ENCODE results near the gene PPP1R8.

PPP1R8 gene

DNA sequence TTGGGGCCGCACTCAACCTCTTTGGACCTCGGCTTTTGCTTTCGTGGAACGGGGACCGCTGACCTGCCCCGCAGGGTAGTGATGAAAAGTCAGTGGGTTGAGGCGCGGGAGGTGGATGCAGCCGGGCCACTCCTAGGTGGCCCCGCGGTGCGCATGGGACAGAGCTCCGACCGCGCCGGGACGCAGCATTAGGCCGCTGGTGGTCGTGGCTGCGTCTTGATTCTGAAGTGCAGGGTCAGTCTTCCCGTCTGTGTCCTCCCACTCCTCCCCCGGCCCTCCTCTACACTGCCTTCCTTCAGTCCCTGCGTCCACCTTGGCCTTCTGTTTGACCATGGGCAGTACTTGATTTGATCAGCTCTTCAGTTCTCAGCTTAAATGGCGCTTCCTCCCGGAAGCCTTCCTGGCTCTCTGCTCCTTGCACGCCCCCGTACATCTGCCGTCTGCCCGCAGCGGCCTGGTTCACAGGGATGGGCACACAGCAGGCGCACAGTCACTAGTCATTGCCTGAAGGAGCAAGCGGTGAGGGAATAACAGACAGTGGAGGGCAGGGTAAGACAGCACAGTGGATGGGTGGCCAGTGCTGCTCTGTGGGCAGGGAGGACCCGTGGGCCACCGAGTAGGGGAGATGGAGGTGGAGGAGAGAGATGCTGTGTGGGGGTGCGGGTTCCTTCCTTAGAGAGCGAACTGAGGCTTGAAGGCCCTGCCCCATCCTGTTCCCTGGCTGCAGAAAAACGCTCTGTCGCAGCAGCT lies 42.4 kb downstream of the PPP1R8 start:
- no peak for DNase-seq

DNA sequence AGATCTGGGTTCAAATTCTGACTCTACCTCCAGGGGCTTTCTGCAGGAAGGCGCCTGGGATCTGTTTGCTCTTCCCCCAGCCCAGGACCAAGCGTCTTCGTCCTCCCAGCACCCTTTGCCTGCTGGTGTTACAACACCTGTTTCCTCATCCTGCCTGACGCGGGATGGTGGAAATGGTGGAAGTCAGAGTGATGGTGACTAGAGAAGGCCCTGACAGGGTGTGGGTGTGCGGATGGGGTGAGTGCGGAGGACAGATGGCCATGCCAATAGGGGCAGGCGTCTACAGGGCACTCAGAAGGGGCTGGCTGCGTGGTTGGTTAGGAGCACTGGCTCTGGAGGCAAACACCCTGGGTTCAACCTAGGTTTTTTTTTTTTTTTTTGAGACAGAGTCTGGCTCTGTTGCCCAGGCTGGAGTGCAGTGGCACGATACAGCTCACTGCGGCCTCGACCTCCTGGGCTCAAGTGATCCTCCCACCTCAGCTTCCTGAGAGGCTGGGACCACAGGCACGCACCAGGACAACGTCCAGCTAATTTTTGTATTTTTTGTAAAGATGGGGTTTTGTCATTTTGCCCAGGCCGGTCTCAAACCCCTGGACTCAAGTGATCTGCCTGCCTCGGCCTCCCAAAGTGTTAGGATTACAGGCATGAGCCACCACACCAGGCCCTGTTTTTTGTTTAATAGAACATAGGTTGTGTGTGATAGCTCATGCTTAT lies 43.2 kb downstream of the PPP1R8 start:
- no peak for DNase-seq

DNA sequence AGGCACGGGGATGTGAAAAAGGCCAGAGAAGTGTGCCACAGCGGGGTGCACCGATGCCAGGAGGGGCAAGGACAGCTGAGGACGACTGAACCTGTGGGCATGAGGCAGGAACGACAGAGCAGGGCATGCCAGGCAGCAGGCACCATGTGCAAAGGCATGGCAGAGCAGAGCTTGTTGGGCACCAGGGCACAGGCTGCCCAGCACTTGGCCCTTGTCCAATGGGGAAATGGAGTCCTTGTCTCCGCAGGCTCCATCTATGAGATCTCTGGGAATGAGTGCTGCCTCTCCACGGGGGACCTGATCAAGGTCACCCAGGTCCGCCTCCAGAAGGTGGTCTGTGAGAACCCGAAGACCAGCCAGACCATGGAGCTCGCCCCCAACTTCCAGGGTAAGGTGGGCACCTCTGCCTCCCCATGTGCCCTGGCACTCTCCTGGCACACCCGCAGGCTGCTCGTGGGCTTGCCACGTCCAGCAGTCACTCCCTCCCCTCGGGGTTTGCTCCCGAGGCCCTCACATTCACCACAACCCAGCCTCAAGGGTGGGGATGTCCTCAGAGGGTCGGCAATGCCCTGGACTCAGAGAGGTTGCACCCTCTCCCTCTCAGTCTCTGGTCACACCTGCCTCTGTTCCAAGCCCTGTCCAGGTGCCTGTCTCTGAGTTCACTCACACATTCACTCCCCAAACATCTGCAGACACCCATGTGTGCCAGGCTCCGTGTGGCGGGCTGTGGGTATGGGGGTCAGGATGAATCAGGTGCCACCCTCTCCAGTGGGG lies 45.9 kb downstream of the PPP1R8 start:
- no peak for DNase-seq

DNA sequence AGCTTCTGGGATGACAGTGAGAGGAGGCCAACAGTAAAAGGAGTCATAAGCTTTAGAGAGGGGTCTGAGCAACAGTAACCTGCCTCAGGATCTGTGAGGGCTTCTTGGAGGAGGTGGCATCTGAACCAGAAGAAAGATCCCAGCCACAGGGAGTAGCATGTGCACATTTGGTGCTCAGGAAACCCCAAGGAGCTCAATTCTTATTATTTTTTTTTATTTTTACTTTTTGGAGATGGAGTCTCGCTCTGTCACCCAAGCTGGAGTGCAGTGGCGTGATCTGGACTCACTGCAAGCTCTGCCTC lies 46.5 kb downstream of the PPP1R8 start:
- no peak for DNase-seq

DNA sequence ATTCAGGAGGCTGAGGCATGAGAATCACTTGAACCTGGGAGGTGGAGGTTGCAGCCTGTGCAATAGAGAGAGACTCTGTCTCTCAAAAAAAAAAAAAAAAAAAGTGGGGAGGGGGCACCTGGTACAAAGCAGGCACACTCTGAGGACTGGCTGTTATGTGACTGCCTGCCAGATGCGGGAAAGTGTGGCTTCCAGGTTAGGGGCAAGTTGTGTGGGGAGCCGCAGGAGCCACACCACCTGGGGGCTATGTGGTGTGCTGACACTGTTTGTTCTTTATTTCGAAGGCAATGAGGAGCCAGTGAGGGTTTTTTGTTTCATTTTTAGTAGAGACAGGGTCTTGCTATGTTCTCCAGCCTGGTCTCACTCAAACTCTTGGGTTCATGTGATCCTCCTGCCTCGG lies 47.5 kb downstream of the PPP1R8 start:
- DNase-seq, result no peak

DNA sequence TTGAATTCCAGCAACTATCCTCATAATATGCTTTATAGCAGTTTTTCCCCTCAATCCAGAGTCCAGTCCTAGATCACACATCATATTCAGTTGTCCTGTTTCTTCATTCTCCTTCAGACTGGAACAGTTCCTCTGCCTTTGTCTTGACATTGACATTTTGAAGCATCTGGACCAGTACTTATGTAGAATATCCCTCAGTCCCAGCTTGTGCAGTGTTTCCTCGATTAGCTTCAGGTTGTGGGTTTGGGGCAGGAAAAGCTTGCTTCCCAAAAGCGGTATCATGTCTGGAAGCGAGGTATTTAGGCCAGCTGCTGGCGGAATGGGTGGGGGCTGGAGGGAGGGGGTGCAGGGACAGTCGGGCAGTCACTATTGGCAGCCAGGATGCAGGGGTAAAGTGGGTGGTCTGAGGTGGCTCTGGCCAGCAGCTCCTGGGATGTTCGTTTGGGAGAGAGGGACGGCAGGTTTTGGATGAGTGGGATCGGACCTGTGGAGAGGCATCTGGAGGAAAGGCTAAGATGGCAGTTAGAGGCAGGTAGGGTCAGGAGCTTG lies 48.3 kb downstream of the PPP1R8 start:
- DNase-seq, result no peak

DNA sequence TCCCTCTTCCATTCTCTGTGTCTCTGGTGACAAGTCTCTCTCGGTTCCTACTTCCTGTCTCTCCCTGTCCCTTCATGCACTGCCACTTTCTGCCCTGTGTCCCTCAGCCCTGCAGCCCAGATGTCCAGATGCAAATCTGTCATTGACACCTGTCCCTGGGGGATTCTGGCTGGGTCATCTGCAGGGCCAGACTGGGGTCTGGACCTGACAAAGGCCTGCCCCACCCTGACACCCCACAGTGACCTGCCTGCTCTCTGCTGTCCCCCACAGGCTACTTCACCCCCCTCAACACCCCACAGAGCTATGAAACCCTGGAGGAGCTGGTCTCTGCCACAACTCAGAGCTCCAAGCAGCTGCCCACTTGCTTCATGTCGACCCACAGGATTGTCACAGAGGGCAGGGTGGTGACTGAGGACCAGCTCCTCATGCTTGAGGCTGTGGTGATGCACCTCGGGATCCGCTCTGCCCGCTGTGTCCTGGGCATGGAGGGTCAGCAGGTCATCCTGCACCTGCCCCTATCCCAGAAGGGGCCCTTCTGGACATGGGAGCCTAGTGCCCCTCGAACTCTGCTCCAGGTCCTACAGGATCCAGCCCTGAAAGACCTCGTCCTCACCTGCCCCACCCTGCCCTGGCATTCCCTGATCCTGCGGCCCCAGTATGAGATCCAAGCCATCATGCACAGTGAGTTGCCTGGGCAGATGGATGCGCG lies 48.9 kb downstream of the PPP1R8 start:
- DNase-seq, result no peak

DNA sequence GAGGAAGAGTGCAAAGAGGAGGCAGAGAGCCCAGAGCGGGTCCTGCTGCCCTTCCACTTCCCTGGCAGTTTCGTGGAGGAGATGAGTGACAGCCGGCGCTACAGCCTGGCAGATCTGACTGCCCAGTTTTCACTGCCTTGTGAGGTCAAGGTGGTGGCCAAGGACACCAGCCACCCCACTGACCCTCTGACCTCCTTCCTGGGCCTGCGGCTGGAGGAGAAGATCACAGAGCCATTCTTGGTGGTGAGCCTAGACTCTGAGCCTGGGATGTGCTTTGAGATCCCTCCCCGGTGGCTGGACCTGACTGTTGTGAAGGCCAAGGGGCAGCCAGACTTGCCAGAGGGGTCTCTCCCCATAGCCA lies 51.9 kb downstream of the PPP1R8 start:
- no peak for DNase-seq

DNA sequence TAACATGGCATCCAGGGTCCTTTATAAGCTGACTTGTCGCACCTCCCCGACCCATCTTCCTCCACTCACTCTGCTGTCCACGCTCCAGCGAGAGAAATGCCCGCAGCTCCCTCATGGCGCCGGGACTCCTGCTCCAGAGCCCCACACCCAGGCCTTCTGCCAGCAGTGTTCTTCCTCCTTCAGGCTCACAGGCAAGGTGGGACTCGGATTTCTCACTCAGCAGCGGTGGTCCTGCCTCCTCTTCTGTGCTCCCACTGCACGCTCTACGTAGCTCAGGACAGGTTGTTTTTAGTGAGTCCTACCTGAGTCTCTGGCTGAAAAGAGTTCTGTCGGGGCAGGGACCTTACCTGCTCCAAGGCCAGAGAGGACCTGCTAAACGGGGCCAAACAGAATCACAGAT lies 53.0 kb downstream of the PPP1R8 start:
- no peak for DNase-seq

DNA sequence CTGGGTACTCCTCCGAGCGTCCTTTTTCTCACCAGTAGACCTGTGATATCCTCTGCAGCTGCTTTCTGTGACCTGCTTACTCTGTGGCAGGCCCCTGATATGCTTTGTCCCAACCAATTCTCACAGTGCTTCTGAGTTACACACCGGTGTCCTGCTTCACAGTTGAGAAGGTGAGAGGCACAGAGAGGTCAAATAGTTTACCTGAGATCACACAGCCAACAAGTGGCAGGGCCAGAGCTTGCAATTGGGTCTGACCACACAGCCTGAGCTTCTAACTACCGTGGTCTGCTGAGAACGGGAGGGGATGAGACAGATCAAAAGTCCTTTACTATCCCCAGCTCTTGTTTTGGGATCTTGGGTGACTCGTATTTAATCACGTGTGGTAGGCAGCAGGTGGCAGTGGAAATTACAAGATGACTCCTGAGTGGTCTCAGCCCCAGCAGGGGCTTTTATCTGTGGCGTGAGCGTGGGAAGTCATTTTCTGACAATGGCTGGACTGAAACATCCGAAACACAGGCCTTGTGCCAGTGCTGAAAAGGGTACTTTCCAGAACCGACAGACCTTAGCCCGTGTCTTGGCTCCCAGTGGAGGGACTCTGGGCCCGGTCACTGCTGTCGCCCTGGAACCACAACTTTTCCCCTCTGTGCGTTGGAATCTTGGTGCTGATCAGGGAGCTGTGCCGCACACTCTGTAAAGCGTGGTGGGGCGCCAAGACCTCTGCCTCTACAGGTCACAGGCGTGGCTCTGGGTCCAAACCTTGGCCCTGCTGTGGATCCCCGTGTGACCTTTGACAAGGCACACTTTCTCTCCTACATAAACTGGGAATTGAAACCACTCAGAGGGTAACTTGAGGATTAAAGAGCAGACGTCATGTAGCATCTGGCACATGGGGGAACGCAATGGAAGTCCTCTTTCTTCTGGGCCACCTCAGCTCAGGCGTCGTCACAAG lies 53.7 kb downstream of the PPP1R8 start:
- no peak for DNase-seq

DNA sequence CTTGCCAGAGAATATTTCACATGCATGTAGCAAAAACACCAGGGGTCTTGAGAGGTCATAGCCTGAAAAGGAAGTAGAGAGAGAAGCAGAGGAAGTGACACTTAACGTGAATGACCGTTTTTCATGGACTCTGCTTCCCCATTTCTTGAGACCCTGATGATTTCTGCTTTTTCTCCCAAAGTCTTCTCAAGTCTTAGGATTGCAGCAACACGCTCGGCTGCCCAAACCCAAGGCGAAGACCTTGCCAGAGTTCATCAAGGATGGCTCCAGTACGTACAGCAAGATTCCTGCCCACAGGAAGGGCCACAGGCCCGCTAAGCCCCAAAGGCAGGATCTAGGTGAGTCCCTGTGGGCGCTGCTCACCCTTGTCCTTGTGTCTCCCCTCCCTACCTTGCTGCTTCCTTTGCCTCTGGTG lies 54.5 kb downstream of the PPP1R8 start:
- DNase-seq, result no peak

DNA sequence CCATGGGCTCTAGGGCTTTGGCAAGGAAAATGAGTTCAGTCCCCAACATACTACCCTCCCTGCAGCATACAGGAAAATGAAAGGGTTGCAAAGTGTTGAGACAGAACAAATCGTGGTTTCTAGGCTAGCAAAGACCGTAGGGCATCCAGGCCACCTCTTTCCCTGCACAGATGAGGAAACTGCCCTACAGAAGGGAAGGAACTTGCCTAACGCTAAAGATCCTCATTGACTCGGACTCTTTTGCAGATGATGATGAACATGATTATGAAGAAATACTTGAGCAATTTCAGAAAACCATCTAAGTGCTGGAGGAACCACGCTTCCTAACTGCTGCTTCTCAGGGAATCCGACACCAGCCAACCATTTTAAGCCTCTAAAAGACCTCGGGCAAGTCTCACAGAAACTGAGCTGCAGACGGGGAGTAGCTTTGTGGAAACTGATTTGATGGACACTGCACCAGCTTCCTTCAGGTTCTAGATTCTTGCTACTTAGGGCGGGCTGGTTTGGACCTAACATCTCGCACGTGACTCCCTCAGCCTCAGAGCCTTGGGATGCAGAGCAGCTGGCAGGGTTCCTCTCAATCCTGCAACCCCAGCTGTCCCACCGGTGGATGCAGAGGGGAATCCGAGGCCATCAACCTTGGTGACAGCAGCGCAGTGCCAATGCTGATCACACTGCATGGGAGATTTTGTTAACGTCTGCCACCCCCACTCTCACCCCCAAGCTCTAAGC lies 55.2 kb downstream of the PPP1R8 start:
- no peak for DNase-seq

DNA sequence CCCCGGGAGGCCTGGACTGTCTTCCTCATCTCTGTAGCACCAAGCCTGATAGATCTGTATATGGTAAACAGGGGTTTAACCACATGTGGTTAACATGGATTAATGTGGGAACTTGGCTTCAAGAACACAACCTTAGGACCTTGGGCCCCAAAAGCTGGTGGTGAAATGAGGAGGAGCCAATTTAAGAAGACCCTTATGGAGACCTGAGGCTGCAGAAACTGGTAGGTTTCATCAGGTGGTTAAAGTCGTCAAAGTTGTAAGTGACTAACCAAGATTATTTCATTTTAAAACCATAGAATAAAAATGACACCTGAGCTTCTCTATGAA lies 55.7 kb downstream of the PPP1R8 start:
- DNase-seq, result no peak

DNA sequence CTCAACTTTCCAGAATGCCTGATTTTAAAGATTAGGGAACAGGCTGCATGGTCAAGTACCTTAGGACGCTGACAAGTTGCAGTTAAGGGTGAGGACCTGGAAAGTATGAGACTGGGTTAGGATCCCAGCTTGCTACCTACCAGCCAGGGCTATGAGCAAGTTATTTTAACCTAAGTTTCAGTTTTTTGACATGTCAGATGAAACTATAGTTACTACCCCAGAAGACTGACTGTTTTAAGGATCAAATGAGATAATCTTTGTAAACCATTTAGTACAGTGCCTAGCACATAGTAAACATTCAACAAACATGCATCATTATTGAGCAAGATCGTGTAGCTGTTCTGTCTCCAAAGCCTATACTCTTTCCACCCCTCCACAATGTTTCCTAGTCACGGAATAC lies 56.2 kb downstream of the PPP1R8 start:
- no peak for DNase-seq

DNA sequence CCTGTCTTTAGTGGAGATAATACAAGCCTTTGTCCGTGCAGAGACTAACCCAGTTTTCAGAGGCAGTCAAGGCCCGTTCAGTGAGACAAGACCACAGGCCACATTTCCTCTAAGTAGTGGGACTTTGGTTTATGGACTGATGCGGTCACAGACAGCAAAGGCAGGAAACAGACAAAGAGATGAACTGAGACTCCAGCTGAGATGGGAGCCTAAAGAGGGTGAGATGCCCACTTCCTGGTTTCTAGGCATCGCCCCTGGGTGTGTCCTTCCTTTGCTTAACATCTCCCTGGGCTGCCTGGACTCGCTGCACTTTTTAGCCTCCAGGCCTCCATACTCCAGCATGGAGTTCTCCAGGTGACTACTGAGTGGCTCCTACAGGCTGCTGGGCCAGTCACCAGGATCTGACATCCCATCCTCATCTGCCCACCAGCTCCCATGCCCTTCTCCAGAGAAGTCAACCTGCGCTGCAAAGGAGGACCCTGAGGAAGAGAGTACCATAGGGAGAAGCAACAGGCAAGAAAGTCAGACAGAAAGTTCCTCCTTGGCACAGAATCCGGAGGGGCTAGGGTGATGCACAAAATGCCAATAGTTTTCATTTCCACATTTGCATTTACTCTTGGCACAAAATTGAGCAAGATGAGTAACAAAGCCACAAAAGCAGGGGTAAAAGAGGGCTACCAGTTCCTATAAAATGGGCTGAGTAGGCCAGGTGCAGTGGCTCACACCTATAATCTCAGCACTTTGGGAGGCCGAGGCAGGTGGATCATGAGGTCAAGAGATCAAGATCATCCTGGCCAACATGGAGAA lies 56.8 kb downstream of the PPP1R8 start:
- peak; percentile 28 for DNase-seq

DNA sequence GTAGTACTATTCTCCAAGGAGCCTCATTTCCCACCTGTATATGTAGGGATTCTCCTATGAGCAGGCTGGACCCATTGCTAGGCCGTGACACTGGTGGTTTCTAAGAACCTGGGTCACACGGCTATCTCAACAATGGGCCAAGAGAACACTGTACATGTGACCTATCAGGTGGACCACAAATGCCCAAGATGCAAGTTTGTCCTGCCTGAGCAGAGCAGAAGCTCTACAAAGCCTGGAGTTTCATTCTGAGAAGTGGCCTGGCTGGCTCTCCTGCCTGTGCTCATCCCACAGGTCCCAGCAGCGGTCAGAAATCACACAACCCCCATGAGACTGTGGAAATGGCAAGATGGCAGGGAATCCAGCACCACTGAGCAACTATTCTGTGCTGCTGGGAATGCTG lies 58.9 kb downstream of the PPP1R8 start:
- DNase-seq, result no peak

DNA sequence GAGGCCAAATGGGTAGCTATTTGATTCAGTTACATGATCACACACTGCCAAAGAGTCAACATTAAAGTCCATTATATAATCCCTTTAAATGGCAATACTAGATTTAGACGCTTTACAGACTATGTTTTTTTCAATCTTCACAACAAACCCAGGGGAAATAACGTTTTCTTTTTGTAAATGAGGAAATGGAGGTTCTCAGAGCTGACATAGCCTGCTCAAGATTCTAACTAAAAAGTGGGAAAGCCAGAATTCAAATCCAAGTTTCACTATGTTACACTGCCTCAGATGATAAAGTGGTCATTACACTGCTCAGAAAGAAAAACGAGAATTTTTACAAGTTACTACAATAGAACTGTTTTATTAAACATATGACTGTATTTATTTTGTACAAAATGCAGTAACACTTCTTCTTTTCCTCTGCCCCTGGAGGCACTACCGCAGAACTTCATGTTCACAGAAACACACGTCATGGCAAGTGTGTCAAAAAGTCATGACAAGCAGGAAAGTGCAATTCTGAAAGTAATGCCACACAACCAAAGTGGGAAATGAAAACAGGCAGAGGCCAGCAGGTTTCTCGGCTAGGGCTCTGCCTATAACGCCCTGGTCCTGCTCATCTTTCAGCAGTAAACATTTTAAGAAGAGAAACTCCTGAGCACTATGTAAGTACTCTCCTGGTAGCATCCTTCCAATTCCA lies 60.8 kb downstream of the PPP1R8 start:
- DNase-seq, result no peak

DNA sequence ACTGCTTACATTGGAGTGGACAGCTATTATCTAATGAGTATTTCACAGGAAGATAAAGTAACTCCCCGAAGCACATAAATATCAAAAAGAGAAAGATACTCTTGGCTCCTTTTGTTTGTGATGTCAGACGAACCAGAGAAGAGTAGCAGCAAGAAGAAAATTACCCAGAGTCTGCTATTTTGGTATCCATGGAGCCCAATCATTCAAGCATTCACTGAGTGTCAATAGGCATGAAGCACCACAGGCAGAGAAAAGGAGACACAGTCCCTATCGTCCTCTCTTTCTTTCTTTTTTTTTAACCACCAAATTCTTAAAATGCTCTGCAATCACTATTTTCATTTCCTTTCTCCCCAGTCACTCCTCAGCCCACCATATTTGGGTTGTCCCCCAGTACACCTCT lies 63.9 kb downstream of the PPP1R8 start:
- no peak for DNase-seq

All from NK-92 treated with Interleukin-12 subunit alpha and Interleukin-12 subunit beta, amount 100 ng/mL, for 24 hours (cell line).